Keratinocyte (primary cell): ENCODE results near the gene PLPP3. TPM values are rescaled to one million over a fixed set of nuclear protein-coding genes. Genes with fewer than 3 reads are reported as not detected.

Experiments used
- DNase-seq: peaks from one replicate; pipeline ENCODE4 v3.0.0-alpha.2; 2011; ENCODE audit warnings: low read depth, missing footprints, low spot score
- FAIRE-seq: peaks from 2 replicates; lab custom pipeline; 2011; peaks lifted over from hg19 to GRCh38; lab: Jason Lieb, UNC
- H2AFZ ChIP-seq: 2 replicates; pipeline ENCODE4 v1.6.0; 2012; ENCODE audit warnings: low read length, control low read depth, inconsistent platforms; ENCODE audit not compliant: control insufficient read depth
- H3K27ac ChIP-seq: 2 replicates; pipeline ENCODE4 v1.5.1; 2011; ENCODE audit warnings: low read length; ENCODE audit not compliant: control insufficient read depth, insufficient read depth
- H3K27me3 ChIP-seq: 3 replicates; pipeline ENCODE4 v1.6.0; 2011; ENCODE audit warnings: low read length; ENCODE audit not compliant: control insufficient read depth, insufficient read depth; ENCODE audit errors: extremely low read depth
- H3K36me3 ChIP-seq, 2 experiments: 2 replicates in 1 of 2; 3 replicates in 1 of 2; pipeline ENCODE4 v1.5.1; 2011; ENCODE audit warnings: low read length in 2 of 2, mild to moderate bottlenecking in 1 of 2; ENCODE audit not compliant: control insufficient read depth in 2 of 2, insufficient read depth in 2 of 2; ENCODE audit errors: extremely low read depth in 1 of 2
- H3K4me1 ChIP-seq: 3 replicates; pipeline ENCODE4 v1.5.1; 2011; ENCODE audit warnings: low read length; ENCODE audit not compliant: control insufficient read depth, insufficient read depth; ENCODE audit errors: extremely low read depth
- H3K4me2 ChIP-seq: 3 replicates; pipeline ENCODE4 v1.6.0; 2011; ENCODE audit warnings: low read depth, low read length; ENCODE audit not compliant: control insufficient read depth, insufficient read depth; ENCODE audit errors: extremely low read depth
- H3K4me3 ChIP-seq, 3 experiments: fragments of 200-600 bp in 1 of 3; sonication (generic) in 1 of 3; 2 replicates in 2 of 3; 3 replicates in 1 of 3; pipeline ENCODE4 v1.5.1; 2011 to 2016; ENCODE audit warnings: low read length in 3 of 3, mild to moderate bottlenecking in 3 of 3, control low read depth in 2 of 3, inconsistent platforms in 1 of 3, low read depth in 1 of 3, mixed read lengths in 1 of 3, mixed run types in 1 of 3, moderate library complexity in 1 of 3; ENCODE audit not compliant: control insufficient read depth in 2 of 3, insufficient read depth in 2 of 3; ENCODE audit errors: extremely low read depth in 1 of 3
- H3K79me2 ChIP-seq: 2 replicates; pipeline ENCODE4 v1.6.0; 2012; ENCODE audit warnings: low read length; ENCODE audit not compliant: control insufficient read depth, insufficient read depth
- H3K9ac ChIP-seq: 3 replicates; pipeline ENCODE4 v1.6.0; 2011; ENCODE audit warnings: low read length; ENCODE audit not compliant: control insufficient read depth, insufficient read depth; ENCODE audit errors: extremely low read depth
- H3K9me1 ChIP-seq: 3 replicates; pipeline ENCODE4 v1.6.0; 2011; ENCODE audit warnings: low read length; ENCODE audit not compliant: control insufficient read depth, insufficient read depth; ENCODE audit errors: extremely low read depth
- H3K9me3 ChIP-seq: 2 replicates; pipeline ENCODE4 v1.5.1; 2012; ENCODE audit warnings: low read depth, low read length; ENCODE audit not compliant: control insufficient read depth
- H4K20me1 ChIP-seq: 3 replicates; pipeline ENCODE4 v1.6.0; 2011; ENCODE audit warnings: low read length; ENCODE audit not compliant: control insufficient read depth, insufficient read depth; ENCODE audit errors: extremely low read depth
- EZH2 ChIP-seq: IDR thresholded peaks from one replicate; pipeline ENCODE4 v1.6.1; 2012; ENCODE audit warnings: inconsistent platforms, mild to moderate bottlenecking, low read length, moderate library complexity
- dilution Hi-C: fragments of 300-500 bp; cut with MboI; formaldehyde crosslinking; loops from one replicate; pipeline ENCODE4 v1.7.0; 2020; ENCODE audit warnings: low sequenced_read_pairs; ENCODE audit not compliant: extremely low pct_ligation_motif_present
- polyA plus RNA-seq, 5 experiments: library from polyadenylated mRNA; depleted of rRNA in 3 of 5; stranded (reverse) in 3 of 5; stranded (forward) in 1 of 5; unstranded in 1 of 5; fragments of >200 nt; gene quantifications; 1 replicate in 1 of 5; 2 replicates in 3 of 5; 3 replicates in 1 of 5; pipeline versions ENCODE4 v1.2.1 to v1.2.3, GENCODE V29; 2011 to 2012; ENCODE audit warnings: missing spikeins in 2 of 5, low read depth in 1 of 5, low replicate concordance in 1 of 5
- TF ChIP-seq, protein P1 (sequence below), 3 experiments: IDR thresholded peaks in 1 of 3; conservative IDR thresholded peaks in 1 of 3; optimal IDR thresholded peaks in 1 of 3; 2 replicates in 2 of 3; 3 replicates in 1 of 3; pipeline versions ENCODE3 to v1.5.1; 2011; ENCODE audit warnings: low read length in 3 of 3, mild to moderate bottlenecking in 3 of 3, moderate library complexity in 2 of 3, control low read depth in 1 of 3, inconsistent platforms in 1 of 3; ENCODE audit not compliant: insufficient read depth in 2 of 3; ENCODE audit errors: extremely low read depth in 1 of 3

The PLPP3 gene
- polyA plus RNA-seq, 1 donor (not counting 4 experiments of a cell fraction or from before 2014, with no cell fraction given) = 4.0 TPM

DNA sequence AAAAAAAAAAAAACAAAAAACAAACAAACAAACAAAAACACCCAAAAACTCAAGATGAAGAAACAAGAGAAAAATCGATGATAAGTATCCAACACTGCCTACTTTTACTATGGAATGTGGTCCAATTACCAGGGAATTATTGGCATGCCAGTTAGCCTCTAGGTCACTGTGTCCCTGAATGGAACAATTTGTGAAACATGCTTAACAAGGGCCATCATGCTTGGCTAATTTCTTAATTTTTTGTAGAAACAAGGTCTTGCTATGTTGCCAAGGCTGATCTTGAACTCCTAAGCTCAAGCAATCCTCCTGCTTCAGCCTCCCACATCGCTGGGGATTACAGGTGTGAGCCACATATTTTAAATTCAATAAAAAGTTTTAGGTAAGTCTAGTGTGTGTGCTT, 23.9 kb downstream of the PLPP3 start:
- Histone ChIP-seq H3K4me2 (no peak overlapping the region), H3K27ac (no peak overlapping the region), H3K36me3 (no peaks in the 10 kb centered on the region), H3K4me3 (no peak overlapping the region), H3K9me3 (no peaks in the 10 kb centered on the region), H3K4me1 (no peaks in the 10 kb centered on the region), H3K9me1 (no peaks in the 10 kb centered on the region), H3K79me2 (no peaks in the 10 kb centered on the region), H3K27me3 (no peaks in the 10 kb centered on the region), H4K20me1 (no peaks in the 10 kb centered on the region), H3K9ac (no peak overlapping the region), H2AFZ (no peak overlapping the region)
- no peak for FAIRE-seq
- dilution Hi-C loops = no loop called here
- DNase-seq = no peak
- TF ChIP-seq EZH2 = no peak
- TF ChIP-seq, protein P1, sequence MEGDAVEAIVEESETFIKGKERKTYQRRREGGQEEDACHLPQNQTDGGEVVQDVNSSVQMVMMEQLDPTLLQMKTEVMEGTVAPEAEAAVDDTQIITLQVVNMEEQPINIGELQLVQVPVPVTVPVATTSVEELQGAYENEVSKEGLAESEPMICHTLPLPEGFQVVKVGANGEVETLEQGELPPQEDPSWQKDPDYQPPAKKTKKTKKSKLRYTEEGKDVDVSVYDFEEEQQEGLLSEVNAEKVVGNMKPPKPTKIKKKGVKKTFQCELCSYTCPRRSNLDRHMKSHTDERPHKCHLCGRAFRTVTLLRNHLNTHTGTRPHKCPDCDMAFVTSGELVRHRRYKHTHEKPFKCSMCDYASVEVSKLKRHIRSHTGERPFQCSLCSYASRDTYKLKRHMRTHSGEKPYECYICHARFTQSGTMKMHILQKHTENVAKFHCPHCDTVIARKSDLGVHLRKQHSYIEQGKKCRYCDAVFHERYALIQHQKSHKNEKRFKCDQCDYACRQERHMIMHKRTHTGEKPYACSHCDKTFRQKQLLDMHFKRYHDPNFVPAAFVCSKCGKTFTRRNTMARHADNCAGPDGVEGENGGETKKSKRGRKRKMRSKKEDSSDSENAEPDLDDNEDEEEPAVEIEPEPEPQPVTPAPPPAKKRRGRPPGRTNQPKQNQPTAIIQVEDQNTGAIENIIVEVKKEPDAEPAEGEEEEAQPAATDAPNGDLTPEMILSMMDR (optimal IDR thresholded peaks at IDR 0.05 in 1 of 3, IDR thresholded peaks at IDR 0.05 in 1 of 3, conservative IDR thresholded peaks at IDR 0.05 in 1 of 3; ENCODE audit: extremely low read depth in 1 of 3, insufficient read depth in 2 of 3, low read length in 3 of 3) = no peak

DNA sequence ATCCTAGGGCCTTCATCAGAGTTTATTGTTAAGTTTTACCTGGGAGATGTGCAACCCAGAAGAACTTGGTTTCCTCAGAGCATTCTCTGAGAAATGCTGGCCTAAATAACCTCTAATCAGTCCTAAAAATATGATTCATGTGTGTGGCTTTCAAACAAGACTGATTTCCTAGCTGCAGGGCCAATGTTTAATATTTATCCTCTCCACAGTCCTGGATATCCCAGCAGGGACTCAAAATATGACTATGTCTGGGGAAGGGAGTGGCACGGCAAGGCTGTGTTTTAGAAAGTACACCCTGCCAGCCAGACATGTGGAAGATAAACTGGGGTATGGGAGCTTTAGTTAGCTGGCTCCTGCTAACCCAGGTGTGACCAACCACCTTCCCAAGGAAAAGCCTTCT, 26.3 kb downstream of the PLPP3 start:
- FAIRE-seq (no peak), DNase-seq (no peak)
- Histone ChIP-seq H3K79me2 (no peaks in the 10 kb centered on the region), H2AFZ (no peak overlapping the region), H3K4me3 (no peak overlapping the region), H3K36me3 (no peaks in the 10 kb centered on the region), H3K4me2 (no peak overlapping the region), H3K4me1 (no peaks in the 10 kb centered on the region), H3K9ac (no peak overlapping the region), H3K9me1 (no peaks in the 10 kb centered on the region), H3K27me3 (no peaks in the 10 kb centered on the region), H3K9me3 (no peaks in the 10 kb centered on the region), H3K27ac (no peak overlapping the region), H4K20me1 (no peaks in the 10 kb centered on the region)
- TF ChIP-seq, protein P1 (optimal IDR thresholded peaks at IDR 0.05 in 1 of 3, IDR thresholded peaks at IDR 0.05 in 1 of 3, conservative IDR thresholded peaks at IDR 0.05 in 1 of 3; ENCODE audit: extremely low read depth in 1 of 3, insufficient read depth in 2 of 3, low read length in 3 of 3) = no peak
- TF ChIP-seq EZH2 = no peak
- dilution Hi-C loops = no loop called here
